Left ventricle myocardium inferior (tissue), 1 donor: ENCODE measurements around the gene C8G. TPM values are rescaled to one million over a fixed set of nuclear protein-coding genes. Genes with fewer than 3 reads are reported as not detected.

Experiments
- DNase-seq: peaks from one replicate; pipeline ENCODE4 v3.0.0-alpha.2; 2020
- H3K27ac ChIP-seq: fragments of 200-600 bp; replicated peaks from 2 replicates; pipeline ENCODE4 v1.8.0; 2021
- H3K27me3 ChIP-seq: fragments of 200-600 bp; 2 replicates; pipeline ENCODE4 v1.8.0; 2021; ENCODE audit warnings: low read depth
- H3K36me3 ChIP-seq: fragments of 200-600 bp; 2 replicates; pipeline ENCODE4 v1.8.0; 2021
- H3K4me1 ChIP-seq: fragments of 200-600 bp; 2 replicates; pipeline ENCODE4 v1.8.0; 2021
- H3K4me3 ChIP-seq: fragments of 200-600 bp; 2 replicates; pipeline ENCODE4 v1.8.0; 2021; ENCODE audit warnings: mild to moderate bottlenecking, moderate library complexity
- H3K9me3 ChIP-seq: fragments of 200-600 bp; replicated peaks from 2 replicates; pipeline ENCODE4 v1.8.0; 2021
- intact Hi-C: fragments of 100-400 bp; cut with micrococcal nuclease; formaldehyde crosslinking; loops from one replicate; pipeline ENCODE4 v1.11.0; 2022
- total RNA-seq: library from RNA; stranded (reverse); fragmentation: NEBNext Ultra II Directional; extraction: Animal tissue kit (Norgen Biotek cat#: 25700); gene quantifications from one replicate; pipeline ENCODE4 v1.2.1, GENCODE V29; 2021
- TF ChIP-seq, protein P1 (sequence below): fragments of 200-600 bp; IDR thresholded peaks from 2 replicates; pipeline ENCODE4 v1.8.0; 2021; ENCODE audit warnings: antibody characterized with exemption, mild to moderate bottlenecking, borderline replicate concordance
- donor health status: DM: no; HTN: yes; CAD: no; lungs with severe emphysema.

Gene C8G
- total RNA-seq, 1 donor from 2014 or later, result 3.6 TPM

DNA sequence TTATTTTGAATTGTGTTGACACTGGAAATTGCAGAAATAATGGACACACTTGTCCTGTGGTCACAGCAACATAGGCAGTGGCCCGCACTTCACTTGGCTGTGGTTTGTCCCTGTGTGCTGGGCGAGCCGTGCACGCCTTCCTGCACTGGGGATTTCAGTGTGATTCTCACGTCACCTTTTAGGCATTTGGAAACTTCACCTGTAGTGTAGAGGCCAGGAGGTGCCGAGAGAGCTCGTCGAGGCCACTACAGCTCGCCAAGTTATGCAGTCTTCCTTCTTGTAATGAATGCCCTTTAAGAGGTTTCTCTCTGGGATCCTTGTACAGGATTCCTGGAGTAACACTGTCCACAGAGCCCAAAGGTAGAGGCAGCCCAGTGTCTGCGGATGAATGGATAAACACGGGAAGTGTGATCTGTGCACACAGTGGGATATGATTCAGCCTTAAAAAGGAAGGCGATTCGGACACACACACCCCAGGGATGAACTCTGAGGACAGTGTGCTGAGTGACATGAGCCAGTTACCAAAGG, 44.0 kb upstream of the C8G start:
- Histone ChIP-seq H3K36me3 (peaks cover 27% of the 10 kb centered on the region), H3K27ac (peak overlapping the region; percentile 89), H3K4me3 (no peak overlapping the region), H3K4me1 (peaks cover 40% of the 10 kb centered on the region), H3K27me3 (no peaks in the 10 kb centered on the region), H3K9me3 (no peaks in the 10 kb centered on the region)
- TF ChIP-seq, protein P1, sequence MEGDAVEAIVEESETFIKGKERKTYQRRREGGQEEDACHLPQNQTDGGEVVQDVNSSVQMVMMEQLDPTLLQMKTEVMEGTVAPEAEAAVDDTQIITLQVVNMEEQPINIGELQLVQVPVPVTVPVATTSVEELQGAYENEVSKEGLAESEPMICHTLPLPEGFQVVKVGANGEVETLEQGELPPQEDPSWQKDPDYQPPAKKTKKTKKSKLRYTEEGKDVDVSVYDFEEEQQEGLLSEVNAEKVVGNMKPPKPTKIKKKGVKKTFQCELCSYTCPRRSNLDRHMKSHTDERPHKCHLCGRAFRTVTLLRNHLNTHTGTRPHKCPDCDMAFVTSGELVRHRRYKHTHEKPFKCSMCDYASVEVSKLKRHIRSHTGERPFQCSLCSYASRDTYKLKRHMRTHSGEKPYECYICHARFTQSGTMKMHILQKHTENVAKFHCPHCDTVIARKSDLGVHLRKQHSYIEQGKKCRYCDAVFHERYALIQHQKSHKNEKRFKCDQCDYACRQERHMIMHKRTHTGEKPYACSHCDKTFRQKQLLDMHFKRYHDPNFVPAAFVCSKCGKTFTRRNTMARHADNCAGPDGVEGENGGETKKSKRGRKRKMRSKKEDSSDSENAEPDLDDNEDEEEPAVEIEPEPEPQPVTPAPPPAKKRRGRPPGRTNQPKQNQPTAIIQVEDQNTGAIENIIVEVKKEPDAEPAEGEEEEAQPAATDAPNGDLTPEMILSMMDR, result no peak
- DNase-seq, result no peak
- intact Hi-C loops, result no loop called here

DNA sequence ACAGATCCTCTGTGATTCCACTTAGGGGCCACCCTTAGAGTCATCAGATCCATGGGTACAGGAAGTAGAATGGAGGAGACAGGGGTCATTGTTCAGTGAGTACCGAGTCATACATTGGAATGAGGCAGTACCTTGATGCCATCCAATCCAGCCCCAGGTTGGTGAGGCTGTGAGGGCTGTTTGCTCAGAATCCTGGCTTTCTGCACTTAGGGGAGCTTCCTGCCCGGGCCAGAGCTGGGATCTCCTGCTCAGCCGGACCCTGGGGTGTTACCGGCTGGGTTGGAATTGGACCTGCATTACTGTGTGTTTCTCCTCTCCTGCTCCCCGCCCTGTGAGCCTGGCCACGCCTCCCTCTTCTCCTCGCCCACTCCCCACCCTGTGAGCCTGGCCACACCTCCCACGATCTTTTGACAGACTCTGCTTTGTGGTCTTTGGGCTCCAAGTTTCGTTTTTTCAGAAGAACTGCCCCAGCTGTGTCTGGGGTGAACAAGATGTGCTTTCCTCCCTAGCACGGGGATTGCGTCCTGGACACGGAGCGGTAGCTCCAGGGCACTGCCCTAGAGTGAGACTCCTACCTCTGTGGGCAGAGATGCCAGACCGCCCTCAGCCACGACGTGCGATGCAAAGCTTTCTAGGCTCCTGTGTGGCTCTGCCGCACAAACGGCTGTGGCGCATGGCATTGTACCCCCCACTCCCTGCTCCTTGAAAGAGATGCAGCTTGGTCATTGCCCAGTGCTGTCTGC, 43.4 kb upstream of the C8G start:
- no peak for DNase-seq
- Histone ChIP-seq H3K27me3 (no peaks in the 10 kb centered on the region), H3K36me3 (peaks cover 27% of the 10 kb centered on the region), H3K4me3 (peak overlapping the region; percentile 33), H3K9me3 (no peaks in the 10 kb centered on the region), H3K27ac (peak overlapping the region; percentile 89), H3K4me1 (peaks cover 40% of the 10 kb centered on the region)
- TF ChIP-seq, protein P1, result no peak
- intact Hi-C loops, result no loop called here

DNA sequence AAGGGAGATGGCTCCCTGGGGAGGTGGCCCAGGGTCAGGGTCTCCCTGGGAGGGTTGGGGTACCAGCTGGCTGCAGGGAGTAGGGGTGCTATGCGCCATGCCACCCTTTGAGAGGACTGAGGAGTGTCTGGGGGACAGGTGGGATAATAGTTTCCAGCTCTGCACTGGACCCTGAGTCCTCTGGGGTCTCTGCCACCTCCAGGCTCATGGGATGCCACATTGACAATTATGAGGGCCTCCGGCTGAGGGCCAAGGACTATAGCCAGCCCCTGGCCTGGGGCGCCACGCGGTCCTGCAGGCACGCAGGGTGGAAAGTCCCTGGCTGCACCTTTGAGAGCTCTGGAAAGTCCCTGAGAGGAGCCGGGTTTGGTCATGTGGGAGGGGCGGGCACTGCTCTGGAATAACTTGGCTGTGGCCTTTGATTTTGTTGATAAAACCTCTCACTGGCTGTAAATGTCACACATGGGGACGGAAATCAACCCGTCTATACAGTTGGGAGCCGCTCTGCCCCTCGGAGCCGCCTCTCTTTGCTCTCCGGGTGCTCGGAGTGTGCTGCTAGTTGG, 42.7 kb upstream of the C8G start:
- intact Hi-C loops, result no loop called here
- H3K4me3 ChIP-seq, result peak overlapping the region; percentile 33
- H3K36me3 ChIP-seq, result peaks cover 32% of the 10 kb centered on the region
- H3K9me3 ChIP-seq, result no peaks in the 10 kb centered on the region
- peaks cover 40% of the 10 kb centered on the region for H3K4me1 ChIP-seq
- H3K27me3 ChIP-seq, result no peaks in the 10 kb centered on the region
- H3K27ac ChIP-seq, result peak overlapping the region; percentile 89
- peak; percentile 67 for DNase-seq
- TF ChIP-seq, protein P1, result no peak

DNA sequence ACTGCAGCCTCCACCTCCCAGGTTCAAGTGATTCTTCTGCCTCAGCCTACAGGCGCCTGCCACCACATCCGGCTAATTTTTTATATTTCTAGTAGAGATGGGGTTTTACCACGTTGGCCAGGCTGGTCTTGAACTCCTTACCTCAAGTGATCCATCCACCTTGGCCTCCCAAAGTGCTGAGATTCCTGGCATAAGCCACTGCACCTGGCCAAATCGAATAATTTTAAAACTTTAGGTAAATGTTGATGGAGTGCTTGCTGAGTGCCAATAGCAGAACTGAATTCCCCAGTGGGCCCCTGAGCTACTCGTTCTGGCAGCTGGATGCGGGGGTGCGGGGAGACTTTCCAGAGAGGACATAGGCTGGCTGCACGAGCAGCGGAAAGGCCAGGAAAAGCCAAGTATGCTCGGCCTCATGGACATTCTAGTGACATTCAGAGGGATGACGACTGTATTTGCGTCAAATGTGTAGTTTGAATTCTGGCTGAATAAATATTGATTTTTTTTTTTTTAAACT, 41.9 kb upstream of the C8G start:
- intact Hi-C loops, result no loop called here
- DNase-seq, result peak; percentile 56
- H3K36me3 ChIP-seq, result peaks cover 40% of the 10 kb centered on the region
- H3K4me3 ChIP-seq, result peak overlapping the region; percentile 33
- no peaks in the 10 kb centered on the region for H3K9me3 ChIP-seq
- TF ChIP-seq, protein P1, result no peak
- H3K27ac ChIP-seq, result peak overlapping the region; percentile 89
- peaks cover 40% of the 10 kb centered on the region for H3K4me1 ChIP-seq
- no peaks in the 10 kb centered on the region for H3K27me3 ChIP-seq

DNA sequence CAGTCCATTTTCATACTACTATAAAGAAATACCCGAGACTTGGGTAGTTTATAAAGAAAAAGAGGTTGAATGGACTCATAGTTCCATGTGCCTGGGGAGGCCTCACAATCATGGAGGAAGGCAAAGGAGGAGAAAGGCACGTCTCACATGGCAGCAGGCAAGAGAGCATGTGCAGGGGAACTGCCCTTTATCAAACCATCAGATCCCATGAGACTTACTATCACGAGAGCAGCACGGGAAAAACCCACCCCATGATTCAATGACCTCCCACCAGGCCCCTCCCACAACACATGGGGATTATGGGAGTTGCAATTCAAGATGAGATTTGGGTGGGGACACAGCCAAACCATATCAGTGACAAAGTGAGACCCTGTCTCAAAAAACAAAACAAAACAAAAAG, 38.8 kb upstream of the C8G start:
- intact Hi-C loops, result no loop called here
- Histone ChIP-seq H3K36me3 (peaks cover 38% of the 10 kb centered on the region), H3K4me1 (peaks cover 29% of the 10 kb centered on the region), H3K27me3 (no peaks in the 10 kb centered on the region), H3K4me3 (no peak overlapping the region), H3K27ac (no peak overlapping the region), H3K9me3 (no peaks in the 10 kb centered on the region)
- DNase-seq, result no peak
- TF ChIP-seq, protein P1, result no peak
